SK-N-SH (cell line): ENCODE results near the gene ZNF74. TPM values are rescaled to one million over a fixed set of nuclear protein-coding genes. Genes with fewer than 3 reads are reported as not detected.

ENCODE experiments used
- CTCF ChIA-PET: fragments of 300-600, 350-600 bp; formaldehyde crosslinking; extraction: SDS; loops from one replicate; lab custom pipeline; 2021; lab: Yijun Ruan, JAX
- POLR2A ChIA-PET: fragments of 350-600 bp; sonication (Branson Sonifier 250); formaldehyde crosslinking; extraction: SDS; loops from one replicate; lab custom pipeline; 2020; ENCODE audit warnings: antibody characterized with exemption, inconsistent platforms; lab: Yijun Ruan, JAX
- DNase-seq: peaks from one replicate; pipeline ENCODE4 v3.0.0; 2012
- H2AFZ ChIP-seq: fragments of 200-600 bp; sonication (generic); 2 replicates; pipeline ENCODE4 v1.8.1; 2016; ENCODE audit warnings: antibody characterized with exemption, mild to moderate bottlenecking, low read depth
- H3F3A ChIP-seq: fragments of 200-600 bp; sonication (generic); replicated peaks from 2 replicates; pipeline ENCODE3; 2016; ENCODE audit warnings: antibody characterized with exemption, mild to moderate bottlenecking; ENCODE audit not compliant: insufficient read depth
- H3K27ac ChIP-seq, 2 experiments: fragments of 200-500 bp in 1 of 2; fragments of 200-600 bp in 1 of 2; sonication (Bioruptor generic) in 1 of 2; sonication (generic), shearing (Covaris generic) in 1 of 2; 2 replicates each; pipeline versions ENCODE4 v1.5.1 to v1.6.1; 2014 to 2016; ENCODE audit warnings: low read depth in 2 of 2, inconsistent platforms in 1 of 2, low read length in 1 of 2, mild to moderate bottlenecking in 1 of 2, mixed read lengths in 1 of 2
- H3K27me3 ChIP-seq: fragments of 200-600 bp; sonication (generic), shearing (Covaris generic); 2 replicates; pipeline ENCODE4 v1.6.1; 2016; ENCODE audit warnings: mixed run types; ENCODE audit not compliant: insufficient read depth
- H3K36me3 ChIP-seq, 2 experiments: fragments of 200-500 bp in 1 of 2; fragments of 200-600 bp in 1 of 2; sonication (Bioruptor generic) in 1 of 2; sonication (generic) in 1 of 2; replicated peaks in 1 of 2; 2 replicates each; pipeline versions ENCODE3 to v1.5.1; 2014 to 2016; ENCODE audit warnings: low read length in 1 of 2, mild to moderate bottlenecking in 1 of 2; ENCODE audit not compliant: insufficient read depth in 2 of 2, control insufficient read depth in 1 of 2
- H3K4me1 ChIP-seq, 2 experiments: fragments of 200-500 bp in 1 of 2; fragments of 200-600 bp in 1 of 2; sonication (Bioruptor generic) in 1 of 2; sonication (generic), shearing (Covaris generic) in 1 of 2; 2 replicates each; pipeline versions ENCODE4 v1.5.1 to v1.6.1; 2014 to 2016; ENCODE audit warnings: low read depth in 1 of 2, low read length in 1 of 2, mixed run types in 1 of 2; ENCODE audit not compliant: insufficient read depth in 2 of 2, control insufficient read depth in 1 of 2
- H3K4me2 ChIP-seq: fragments of 200-600 bp; sonication (generic), shearing (Covaris generic); 2 replicates; pipeline ENCODE4 v1.6.1; 2017; ENCODE audit warnings: mixed run types
- H3K4me3 ChIP-seq, 2 experiments: fragments of 200-500 bp in 1 of 2; fragments of 200-600 bp in 1 of 2; sonication (Bioruptor generic) in 1 of 2; sonication (generic), shearing (Covaris generic) in 1 of 2; 2 replicates each; pipeline versions ENCODE4 v1.5.1 to v1.8.1; 2014 to 2016; ENCODE audit warnings: low read depth in 2 of 2, inconsistent platforms in 1 of 2, low read length in 1 of 2, mild to moderate bottlenecking in 1 of 2, mixed read lengths in 1 of 2, moderate library complexity in 1 of 2
- H3K79me2 ChIP-seq: fragments of 200-600 bp; sonication (generic); 2 replicates; pipeline ENCODE4 v1.8.1; 2017; ENCODE audit warnings: mild to moderate bottlenecking; ENCODE audit not compliant: insufficient read depth
- H3K9ac ChIP-seq: fragments of 200-600 bp; sonication (generic); 2 replicates; pipeline ENCODE4 v1.6.1; 2017; ENCODE audit warnings: mixed run types
- H3K9me2 ChIP-seq: fragments of 200-600 bp; sonication (generic); 2 replicates; pipeline ENCODE4 v1.6.1; 2017; ENCODE audit warnings: mixed run types
- H3K9me3 ChIP-seq: fragments of 200-600 bp; sonication (generic); 2 replicates; pipeline ENCODE4 v1.6.1; 2017; ENCODE audit warnings: mixed run types, mild to moderate bottlenecking, moderate library complexity
- H4K20me1 ChIP-seq: fragments of 200-600 bp; sonication (generic); 2 replicates; pipeline ENCODE4 v1.6.1; 2017; ENCODE audit warnings: mild to moderate bottlenecking, mixed run types; ENCODE audit not compliant: insufficient read depth
- ELF1 ChIP-seq: IDR thresholded peaks from 2 replicates; pipeline ENCODE4 v1.4.0; 2012
- EZH2phosphoT487 ChIP-seq: fragments of 200-600 bp; sonication (generic); IDR thresholded peaks from 2 replicates; pipeline ENCODE4 v1.6.1; 2017; ENCODE audit warnings: low read depth, mixed run types, mild to moderate bottlenecking, antibody characterized with exemption, moderate library complexity, borderline replicate concordance
- FOSL2 ChIP-seq: IDR thresholded peaks from 2 replicates; pipeline ENCODE4 v1.4.0; 2012; ENCODE audit warnings: low read depth, mild to moderate bottlenecking, moderate library complexity, borderline replicate concordance
- FOXM1 ChIP-seq: IDR thresholded peaks from 2 replicates; pipeline ENCODE4 v1.4.0; 2012; ENCODE audit warnings: low read depth, mild to moderate bottlenecking
- GATA2 ChIP-seq: sonication (generic); formaldehyde crosslinking; IDR thresholded peaks from 2 replicates; pipeline ENCODE4 v1.5.0; 2020; ENCODE audit warnings: mild to moderate bottlenecking, missing genetic modification reagents
- IRF3 ChIP-seq: fragments of 150-350 bp; IDR thresholded peaks from 2 replicates; pipeline ENCODE4 v1.6.1; 2016; ENCODE audit warnings: mild to moderate bottlenecking, low read depth, low read length
- MEF2A ChIP-seq: IDR thresholded peaks from 2 replicates; pipeline ENCODE4 v1.4.0; 2012; ENCODE audit warnings: low read depth, borderline replicate concordance
- NFIC ChIP-seq: IDR thresholded peaks from 2 replicates; pipeline ENCODE4 v1.4.0; 2012; ENCODE audit warnings: borderline replicate concordance
- PBX3 ChIP-seq: IDR thresholded peaks from 2 replicates; pipeline ENCODE4; 2012
- RCOR1 ChIP-seq: fragments of 150-350 bp; IDR thresholded peaks from 2 replicates; pipeline ENCODE4 v1.6.1; 2017; ENCODE audit warnings: antibody characterized with exemption, low read length
- RFX5 ChIP-seq: IDR thresholded peaks from 2 replicates; pipeline ENCODE4 v1.6.1; 2012; ENCODE audit warnings: mild to moderate bottlenecking, improper control_type of control experiment, low read length
- RXRA ChIP-seq: IDR thresholded peaks from 2 replicates; pipeline ENCODE4 v1.4.0; 2012; ENCODE audit warnings: low read depth, mild to moderate bottlenecking, borderline replicate concordance
- SMC3 ChIP-seq: IDR thresholded peaks from 2 replicates; pipeline ENCODE4 v1.6.1; 2012; ENCODE audit warnings: low read depth, low read length, improper control_type of control experiment
- TAF1 ChIP-seq: IDR thresholded peaks from 2 replicates; pipeline ENCODE4 v1.6.1; 2012; ENCODE audit warnings: low read depth, mild to moderate bottlenecking, low read length, moderate library complexity, borderline replicate concordance
- TCF12 ChIP-seq: IDR thresholded peaks from 2 replicates; pipeline ENCODE4 v1.4.0; 2012
- TEAD4 ChIP-seq: IDR thresholded peaks from 2 replicates; pipeline ENCODE4 v1.4.0; 2012; ENCODE audit warnings: mild to moderate bottlenecking, borderline replicate concordance; ENCODE audit not compliant: insufficient read depth
- USF2 ChIP-seq: fragments of 150-350 bp; IDR thresholded peaks from 2 replicates; pipeline ENCODE4 v1.6.1; 2017; ENCODE audit warnings: antibody characterized with exemption, low read length, low read depth, borderline replicate concordance
- YY1 ChIP-seq: IDR thresholded peaks from 2 replicates; pipeline ENCODE4 v1.4.0; 2012; ENCODE audit warnings: low read depth, mild to moderate bottlenecking
- WGBS: methylation state at CpG from one replicate; pipeline ENCODE4 v1.1.6; 2017; ENCODE audit warnings: low lambda C conversion rate; 5-methylcytosine and 5-hydroxymethylcytosine counted together
- polyA plus RNA-seq, 3 experiments: library from polyadenylated mRNA; depleted of rRNA; stranded (reverse); fragments of >200 nt; gene quantifications; 2 replicates each; pipeline ENCODE4 v1.2.3, GENCODE V29; 2012
- TF ChIP-seq, protein P1 (sequence below): IDR thresholded peaks from 2 replicates; pipeline ENCODE4 v1.4.0; 2012; ENCODE audit warnings: low read depth, borderline replicate concordance

The ZNF74 gene
- polyA plus RNA-seq, 1 of the 3 experiments (the other 2 are of a cell fraction), result 8.0 TPM

- Histone ChIP-seq H3K4me2 (no peak overlapping the region), H3K36me3 (peaks cover 13 to 14% of the 10 kb centered on the region in 2 experiments), H3K4me3 (no peak overlapping the region), H3F3A (peaks cover 7% of the 10 kb centered on the region), H4K20me1 (no peaks in the 10 kb centered on the region), H3K79me2 (no peaks in the 10 kb centered on the region), H3K27me3 (no peaks in the 10 kb centered on the region), H3K4me1 (no peaks in the 10 kb centered on the region; a peak in 1 of 4 replicates), H2AFZ (no peak overlapping the region), H3K9me3 (no peaks in the 10 kb centered on the region), H3K27ac (no peak overlapping the region), H3K9ac (no peak overlapping the region), H3K9me2 (no peaks in the 10 kb centered on the region)
- ChIA-PET CTCF (interaction anchor here (1.0 kb wide), 1 partner anchor 10 kb away, joined by 3 read pairs; no protein-coding TSS in a partner anchor), POLR2A (no interaction called here)
- DNase-seq, result no peak
- no peak for TF ChIP-seq RXRA
- TF ChIP-seq YY1, result no peak
- no peak for TF ChIP-seq NFIC
- no peak for TF ChIP-seq RCOR1
- no peak for TF ChIP-seq USF2
- TF ChIP-seq IRF3, result no peak
- no peak for TF ChIP-seq TAF1
- no peak for TF ChIP-seq TEAD4
- no peak for TF ChIP-seq GATA2 (CRISPR knock-in tag)
- no peak for TF ChIP-seq TCF12
- no peak for TF ChIP-seq PBX3
- TF ChIP-seq MEF2A, result no peak
- no peak for TF ChIP-seq RFX5
- TF ChIP-seq FOXM1, result no peak
- TF ChIP-seq, protein P1, sequence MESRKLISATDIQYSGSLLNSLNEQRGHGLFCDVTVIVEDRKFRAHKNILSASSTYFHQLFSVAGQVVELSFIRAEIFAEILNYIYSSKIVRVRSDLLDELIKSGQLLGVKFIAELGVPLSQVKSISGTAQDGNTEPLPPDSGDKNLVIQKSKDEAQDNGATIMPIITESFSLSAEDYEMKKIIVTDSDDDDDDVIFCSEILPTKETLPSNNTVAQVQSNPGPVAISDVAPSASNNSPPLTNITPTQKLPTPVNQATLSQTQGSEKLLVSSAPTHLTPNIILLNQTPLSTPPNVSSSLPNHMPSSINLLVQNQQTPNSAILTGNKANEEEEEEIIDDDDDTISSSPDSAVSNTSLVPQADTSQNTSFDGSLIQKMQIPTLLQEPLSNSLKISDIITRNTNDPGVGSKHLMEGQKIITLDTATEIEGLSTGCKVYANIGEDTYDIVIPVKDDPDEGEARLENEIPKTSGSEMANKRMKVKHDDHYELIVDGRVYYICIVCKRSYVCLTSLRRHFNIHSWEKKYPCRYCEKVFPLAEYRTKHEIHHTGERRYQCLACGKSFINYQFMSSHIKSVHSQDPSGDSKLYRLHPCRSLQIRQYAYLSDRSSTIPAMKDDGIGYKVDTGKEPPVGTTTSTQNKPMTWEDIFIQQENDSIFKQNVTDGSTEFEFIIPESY, result no peak
- TF ChIP-seq FOSL2, result no peak
- TF ChIP-seq ELF1, result no peak
- no peak for TF ChIP-seq SMC3
- TF ChIP-seq EZH2phosphoT487, result no peak
- WGBS, result 94% methylated on average over 15 of the region's 21 CpGs
Observed at GRCh38 chr22:20446383-20446970, 52.5 kb downstream of the ZNF74 start.
